ENCODE measurements around the gene YJEFN3. TPM values are rescaled to one million over a fixed set of nuclear protein-coding genes. Genes with fewer than 3 reads are reported as not detected.

Gene YJEFN3
- total and polyA plus RNA-seq, 2 donors (not counting 3 experiments of a cell fraction or from before 2014, with no cell fraction given) = 1.9 to 2.1 TPM

GRCh38 chr19:19501798-19502197, 26.9 kb upstream of the YJEFN3 start:
- Histone ChIP-seq H3K4me2 (ENCODE audit: insufficient read depth, low read length) (no peak overlapping the region), H3K9ac (replicated peaks; ENCODE audit: extremely low read depth, insufficient read depth, low read length) (no peak overlapping the region), H3K79me2 (ENCODE audit: control insufficient read depth, insufficient read depth, low read length) (no peaks in the 10 kb centered on the region), H3K27me3 (ENCODE audit: control insufficient read depth in 2 of 2, insufficient read depth in 2 of 2, low read length in 2 of 2) (no peaks in the 10 kb centered on the region), H3K4me1 (ENCODE audit: control insufficient read depth, extremely low read depth, insufficient read depth, low read length) (no peaks in the 10 kb centered on the region), H3K9me3 (replicated peaks; ENCODE audit: control insufficient read depth, insufficient read depth, low read length) (no peaks in the 10 kb centered on the region), H3K4me3 (replicated peaks in 1 of 3; ENCODE audit: insufficient read depth in 1 of 3, low read depth in 1 of 3, low read length in 3 of 3) (no peak overlapping the region), H4K20me1 (replicated peaks; ENCODE audit: control insufficient read depth, extremely low read depth, insufficient read depth, low read length) (no peaks in the 10 kb centered on the region), H3K36me3 (ENCODE audit: control insufficient read depth in 2 of 2, extremely low read depth in 1 of 2, insufficient read depth in 2 of 2, low read length in 2 of 2) (peaks cover 22 to 63% of the 10 kb centered on the region in 2 experiments), H3K27ac (ENCODE audit: insufficient read depth, low read depth, low read length) (no peak overlapping the region), H3K9me1 (replicated peaks; ENCODE audit: control insufficient read depth, extremely low read depth, insufficient read depth, low read length) (no peaks in the 10 kb centered on the region), H2AFZ (ENCODE audit: low read depth, low read length) (no peak overlapping the region)
- DNase-seq (ENCODE audit: low read depth, low spot score) (no peak), FAIRE-seq (no peak)
- no peak for TF ChIP-seq EZH2 (IDR thresholded peaks at IDR 0.05; ENCODE audit: borderline replicate concordance, low read depth, low read length, severe bottlenecking)
- TF ChIP-seq CTCF (IDR thresholded peaks at IDR 0.05; ENCODE audit: extremely low read depth in 1 of 2, insufficient read depth in 1 of 2, low read depth in 1 of 2, low read length in 2 of 2) = no peak
- no peak for TF ChIP-seq GATA2 (IDR thresholded peaks at IDR 0.05; ENCODE audit: insufficient read depth, insufficient read length, low read depth, low read length)
- TF ChIP-seq POLR2AphosphoS5 (IDR thresholded peaks at IDR 0.05; ENCODE audit: insufficient read depth, low read depth, low read length) = no peak
- TF ChIP-seq MAX (IDR thresholded peaks at IDR 0.05; ENCODE audit: insufficient read depth, insufficient read length) = no peak
- TF ChIP-seq POLR2A (IDR thresholded peaks at IDR 0.05; ENCODE audit: low read depth, low read length) = no peak
- no peak for TF ChIP-seq JUN (IDR thresholded peaks at IDR 0.05; ENCODE audit: borderline replicate concordance, insufficient read depth, insufficient read length, low read depth)
- CTCF ChIA-PET = no interaction called here
- intact Hi-C loops (cut with micrococcal nuclease) (no loop called here), dilution Hi-C loops (cut with MboI; ENCODE audit: extremely low pct_ligation_motif_present, low sequenced_read_pairs) (no loop called here)
- POLR2A ChIA-PET = no interaction called here
- no TSS peak for BruUV-seq (replicated peaks)
